Measurements from ENCODE around the gene GGT6.

Gene GGT6

DNA sequence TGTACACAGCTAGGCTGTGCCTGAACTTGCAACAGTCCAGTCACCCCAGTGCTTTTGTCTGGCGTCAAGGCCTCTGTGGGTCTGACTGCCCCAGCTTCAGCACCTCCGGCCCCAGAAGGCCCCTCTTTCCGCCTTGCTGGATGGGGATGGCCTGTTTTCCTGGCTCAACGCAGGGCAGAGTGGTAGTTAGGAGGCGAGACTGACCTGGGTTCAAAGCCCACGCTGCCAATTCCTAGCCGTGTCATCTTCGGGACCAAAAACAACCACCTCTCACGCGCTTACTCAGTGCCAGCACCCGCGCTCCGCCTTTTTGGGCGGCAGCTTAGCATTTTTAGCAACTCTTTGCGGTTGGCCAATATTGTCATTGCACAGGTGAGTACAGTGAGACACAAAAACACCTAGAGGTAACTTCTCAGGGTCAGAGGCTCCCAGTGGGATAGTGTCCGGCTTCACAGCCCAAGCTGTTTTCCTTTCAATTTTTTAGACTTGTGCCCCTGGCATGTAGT lies 9.8 kb downstream of the GGT6 start:
- no peak for DNase-seq

- DNase-seq: no peak
These were observed 10.4 kb downstream of the GGT6 start for GRCh38 chr17:4549781-4550533.

- no peak for DNase-seq
These were observed 11.5 kb downstream of the GGT6 start for GRCh38 chr17:4548721-4549531.

DNA sequence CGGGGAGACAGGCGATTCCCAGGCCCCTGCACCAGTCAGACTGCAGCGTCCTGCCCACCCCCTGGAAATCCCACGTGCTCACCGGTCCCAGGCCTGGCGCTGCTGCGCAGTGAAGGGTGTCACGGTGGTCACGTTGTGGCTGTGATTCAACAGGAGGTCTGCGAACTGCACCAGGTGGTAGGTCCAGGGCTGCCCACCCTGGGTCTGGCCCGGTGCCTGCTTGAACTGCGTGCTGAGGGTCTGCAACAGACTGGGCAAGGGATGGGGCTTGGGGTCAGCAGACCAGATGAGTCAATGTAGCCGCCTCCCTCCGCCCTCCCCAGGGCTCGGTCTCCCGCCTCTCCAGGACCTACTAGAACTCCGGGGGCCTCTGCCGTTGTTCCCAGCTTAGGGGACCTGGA lies 12.3 kb downstream of the GGT6 start:
- DNase-seq: no peak

GRCh38 chr17:4547118-4547906 lies 13.1 kb downstream of the GGT6 start:
- DNase-seq: no peak

- no peak for DNase-seq
These were observed 15.0 kb downstream of the GGT6 start for GRCh38 chr17:4545217-4545951.

DNA sequence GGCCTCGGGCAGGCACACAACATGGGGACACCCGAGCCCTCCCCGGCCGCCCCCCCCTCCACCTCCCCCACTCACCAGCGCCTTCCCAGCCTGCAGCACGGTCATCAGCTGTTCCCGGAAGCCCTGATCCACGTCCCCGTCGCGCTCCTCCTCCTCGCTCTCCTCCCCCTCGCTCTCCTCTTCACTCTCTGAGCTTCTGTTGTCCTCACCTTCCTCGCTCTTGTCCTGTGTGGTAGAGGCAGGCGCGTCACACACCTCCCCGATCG lies 15.5 kb downstream of the GGT6 start:
- DNase-seq: no peak

DNA sequence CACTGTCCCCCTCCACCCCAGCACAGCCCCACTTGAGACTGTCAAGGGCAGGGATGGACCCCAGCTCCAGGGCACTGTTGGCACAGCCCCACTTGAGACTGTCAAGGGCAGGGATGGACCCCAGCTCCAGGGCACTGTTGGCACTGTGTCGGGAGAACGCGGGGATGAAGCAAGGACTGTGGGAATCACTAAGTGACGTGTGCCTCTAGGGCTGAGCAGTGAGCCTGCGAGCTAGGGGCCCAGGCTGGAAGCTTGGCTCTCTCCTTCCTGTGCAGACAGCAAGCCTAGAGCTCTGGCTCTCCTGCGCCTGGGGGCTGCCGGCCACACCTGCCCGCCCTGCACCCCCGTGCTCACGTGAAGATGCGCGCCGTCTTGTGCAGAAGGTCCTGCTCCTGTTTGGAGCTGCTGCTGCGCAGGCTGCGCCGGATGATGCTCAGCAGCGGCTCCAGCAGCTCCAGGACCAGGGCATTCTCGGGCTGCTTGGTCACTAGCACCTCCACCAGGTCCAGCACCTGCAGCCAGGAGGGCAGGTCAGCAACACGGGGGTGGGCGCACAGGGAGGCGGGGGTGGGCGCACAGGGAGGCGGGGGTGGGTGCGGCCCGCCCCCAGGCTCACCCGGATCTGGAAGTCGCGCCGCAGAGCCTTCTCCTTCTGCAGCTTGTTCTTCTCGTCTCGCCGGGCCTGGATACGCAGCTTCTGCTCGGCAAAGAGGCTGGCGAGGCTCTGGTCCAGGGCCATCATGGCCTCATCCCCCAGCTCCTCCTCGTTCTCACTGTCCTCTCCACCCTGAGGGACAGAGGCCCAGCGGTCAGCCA lies 16.0 kb downstream of the GGT6 start:
- no peak for DNase-seq

GRCh38 chr17:4543557-4544026 lies 16.8 kb downstream of the GGT6 start:
- DNase-seq: no peak

DNA sequence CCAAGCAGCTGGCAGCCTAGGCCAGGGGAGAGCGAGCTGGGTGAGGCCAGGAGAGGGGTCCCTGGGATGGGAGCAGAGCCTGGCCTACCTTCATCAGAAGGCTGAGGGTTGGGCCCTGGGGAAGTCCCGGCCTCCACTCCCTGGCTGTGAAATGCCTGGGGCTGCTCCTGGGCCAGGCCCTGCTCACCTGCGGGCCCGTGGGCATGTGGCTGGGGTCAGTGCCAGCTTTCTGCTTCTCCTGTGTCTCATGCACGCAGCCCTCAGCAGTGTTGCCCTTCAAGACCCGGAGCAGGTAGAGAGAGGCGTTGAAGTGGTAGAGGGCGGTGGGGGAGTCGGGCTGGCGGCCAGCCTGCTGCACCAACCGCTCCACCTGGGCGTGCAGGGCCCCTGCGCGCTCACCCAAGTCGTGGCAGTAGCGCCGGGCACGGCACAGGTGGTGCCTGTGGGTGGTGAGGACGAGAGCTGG lies 17.6 kb downstream of the GGT6 start:
- no peak for DNase-seq

- DNase-seq: no peak
These were observed 18.2 kb downstream of the GGT6 start for GRCh38 chr17:4542003-4542725.

GRCh38 chr17:4541328-4542002 lies 18.9 kb downstream of the GGT6 start:
- DNase-seq: no peak

GRCh38 chr17:4540687-4541327 lies 19.6 kb downstream of the GGT6 start:
- DNase-seq: no peak

DNA sequence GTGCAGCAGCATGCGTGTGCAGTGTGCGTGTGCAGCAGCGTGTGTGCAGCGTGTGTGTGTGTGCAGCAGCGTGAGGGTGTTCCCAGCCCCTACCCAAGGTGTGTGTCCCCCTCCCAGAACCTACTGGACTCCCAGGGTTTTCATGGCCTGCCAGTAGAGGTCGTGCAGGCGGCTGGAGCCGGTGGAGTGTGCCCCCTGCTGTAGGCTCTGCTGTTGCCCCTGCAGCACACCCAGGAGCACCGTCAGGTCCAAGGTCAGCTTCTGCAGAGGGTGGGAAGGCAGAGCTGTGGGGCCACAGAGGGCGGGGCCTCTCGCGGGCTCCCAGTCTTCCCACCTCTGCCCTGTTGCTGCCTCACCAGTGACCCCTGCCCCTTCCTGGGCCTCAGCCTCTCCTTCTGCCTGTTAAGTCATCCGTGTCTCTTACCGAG lies 20.1 kb downstream of the GGT6 start:
- no peak for DNase-seq

GRCh38 chr17:4539576-4540223 lies 20.7 kb downstream of the GGT6 start:
- no peak for DNase-seq

DNA sequence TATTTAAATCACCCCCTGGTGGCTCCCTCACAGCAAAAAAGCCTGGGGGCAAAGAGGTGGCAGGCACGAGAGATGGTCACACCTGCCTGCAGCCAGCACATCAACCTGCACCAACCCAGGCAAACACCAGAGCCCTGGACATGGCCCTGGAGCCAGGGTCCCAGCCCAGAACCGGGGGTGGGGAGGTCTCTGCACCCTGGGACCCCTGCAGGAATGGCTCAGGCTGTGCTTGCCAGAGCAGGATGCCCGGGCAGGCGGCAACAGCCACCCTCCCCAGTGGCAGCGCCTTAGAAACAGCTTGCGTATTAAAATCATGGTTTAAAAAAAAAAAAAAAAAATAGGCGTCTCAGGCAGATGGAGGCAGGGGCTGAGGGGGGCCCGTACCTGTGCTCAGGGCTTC lies 21.4 kb downstream of the GGT6 start:
- DNase-seq: no peak

DNA sequence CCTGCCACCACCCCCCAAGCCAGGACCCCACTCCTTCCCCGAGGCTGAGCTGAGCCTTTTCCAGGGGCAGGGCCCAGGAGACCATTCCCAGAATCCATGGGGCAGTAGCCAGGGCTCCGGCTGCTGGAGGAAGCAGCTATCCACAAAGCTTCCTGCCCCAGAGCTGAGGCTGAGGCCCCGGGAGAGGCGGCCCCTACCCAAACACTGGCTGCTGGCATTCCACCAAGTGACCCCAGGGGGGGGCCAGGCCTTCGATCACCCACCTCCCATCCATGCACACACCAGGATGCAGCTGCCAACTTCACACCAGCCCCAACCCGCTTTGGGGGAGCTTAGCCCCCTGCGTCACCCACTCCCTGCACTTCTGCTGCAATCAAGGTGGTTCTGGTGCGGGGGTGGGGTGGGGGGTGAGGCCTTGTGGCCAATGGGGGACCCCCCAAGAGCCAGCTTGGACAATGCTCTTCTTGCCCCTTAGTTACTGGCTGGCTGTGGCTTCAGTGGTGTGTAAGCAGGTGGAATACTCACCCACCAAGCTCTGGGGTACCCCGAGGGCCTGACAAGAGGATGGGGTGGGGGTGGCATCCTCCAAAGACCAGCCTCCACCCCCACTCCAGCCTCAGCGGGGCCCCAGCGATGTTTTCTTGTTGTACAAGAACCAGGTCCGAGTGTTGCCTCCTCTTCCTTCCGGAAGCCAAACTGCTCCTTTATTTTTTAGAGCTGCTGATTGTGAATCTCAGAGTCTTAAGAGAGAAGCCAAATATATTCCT lies 22.0 kb downstream of the GGT6 start:
- no peak for DNase-seq

DNA sequence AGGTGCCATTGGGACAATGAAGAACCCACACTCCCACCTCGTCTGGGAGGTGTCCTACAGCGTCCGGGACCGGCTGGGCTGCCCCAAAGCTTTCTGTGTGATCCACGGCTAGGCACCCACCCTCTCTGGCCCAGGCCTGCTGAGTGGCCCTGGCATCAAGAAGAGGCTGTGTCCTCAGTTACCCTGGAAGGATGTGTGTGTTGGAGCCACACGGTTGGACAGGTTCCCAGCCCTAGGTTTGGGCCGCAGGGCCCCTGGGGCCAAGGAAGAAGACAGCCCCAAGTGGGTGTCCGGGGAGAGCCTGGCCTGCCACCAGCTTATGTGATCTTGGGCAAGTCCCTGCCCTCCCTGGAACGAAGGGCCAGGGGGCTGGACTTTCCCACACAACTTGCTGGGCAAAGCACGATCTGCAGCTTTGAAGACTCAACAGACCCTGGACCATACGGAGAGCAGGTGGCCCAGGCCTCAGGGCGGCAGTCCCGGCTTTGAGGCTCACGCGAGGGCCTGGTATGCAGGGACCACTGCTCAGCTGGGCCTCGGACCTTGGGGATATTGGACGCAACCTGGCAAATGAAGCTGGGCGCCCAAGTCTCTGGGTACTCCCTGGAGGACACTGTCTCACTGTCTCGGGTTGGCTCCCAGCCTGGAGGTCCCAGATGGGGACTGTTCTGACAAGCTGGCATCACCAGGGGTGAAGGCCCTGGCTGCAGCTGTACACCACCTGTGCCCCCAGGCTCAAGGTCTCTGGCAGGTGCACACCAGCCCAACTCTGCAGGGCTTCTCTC lies 22.7 kb downstream of the GGT6 start:
- DNase-seq: no peak

All from CD4-positive, alpha-beta T cell treated with Interferon gamma for 1 hour (primary cell).